GM19035 (cell line): ENCODE results near the gene TACC2.

Source experiments
- ATAC-seq: cut with Tn5 transposase; IDR thresholded peaks from one replicate; pipeline ENCODE4 v1.9.1; 2021; ENCODE audit not compliant: unreplicated experiment

The TACC2 gene

GRCh38 chr10:122142641-122143237 is 153.8 kb downstream of the TACC2 start:
- ATAC-seq: no peak

- no peak for ATAC-seq
Observed at GRCh38 chr10:122143238-122143841, 154.4 kb downstream of the TACC2 start.

- ATAC-seq: no peak
Observed at GRCh38 chr10:122144199-122144598, 155.2 kb downstream of the TACC2 start.

- ATAC-seq: no peak
Observed at GRCh38 chr10:122145113-122145512, 156.2 kb downstream of the TACC2 start.

GRCh38 chr10:122147663-122148062 is 158.7 kb downstream of the TACC2 start:
- no peak for ATAC-seq

GRCh38 chr10:122148876-122149560 is 160.1 kb downstream of the TACC2 start:
- no peak for ATAC-seq

- no peak for ATAC-seq
Observed at GRCh38 chr10:122149561-122150505, 160.9 kb downstream of the TACC2 start.

GRCh38 chr10:122151121-122151694 is 162.2 kb downstream of the TACC2 start:
- ATAC-seq: no peak

- ATAC-seq: no peak
Observed at GRCh38 chr10:122152544-122152943, 163.6 kb downstream of the TACC2 start.

GRCh38 chr10:122154031-122154544 is 165.1 kb downstream of the TACC2 start:
- ATAC-seq: no peak

GRCh38 chr10:122154545-122155366 is 165.8 kb downstream of the TACC2 start:
- no peak for ATAC-seq

GRCh38 chr10:122157451-122157850 is 168.5 kb downstream of the TACC2 start:
- no peak for ATAC-seq

GRCh38 chr10:122158362-122158761 is 169.4 kb downstream of the TACC2 start:
- ATAC-seq: no peak

- ATAC-seq: no peak
Observed at GRCh38 chr10:122159141-122159970, 170.4 kb downstream of the TACC2 start.

GRCh38 chr10:122161795-122162194 is 172.8 kb downstream of the TACC2 start:
- ATAC-seq: no peak

- ATAC-seq: no peak
Observed at GRCh38 chr10:122162671-122163173, 173.8 kb downstream of the TACC2 start.

- ATAC-seq: no peak
Observed at GRCh38 chr10:122163174-122164022, 174.4 kb downstream of the TACC2 start.
